GM21515 (cell line): ENCODE results near the gene RELN.

Source experiments
- ATAC-seq: cut with Tn5 transposase; IDR thresholded peaks from one replicate; pipeline ENCODE4 v1.9.1; 2021; ENCODE audit not compliant: unreplicated experiment

RELN gene

DNA sequence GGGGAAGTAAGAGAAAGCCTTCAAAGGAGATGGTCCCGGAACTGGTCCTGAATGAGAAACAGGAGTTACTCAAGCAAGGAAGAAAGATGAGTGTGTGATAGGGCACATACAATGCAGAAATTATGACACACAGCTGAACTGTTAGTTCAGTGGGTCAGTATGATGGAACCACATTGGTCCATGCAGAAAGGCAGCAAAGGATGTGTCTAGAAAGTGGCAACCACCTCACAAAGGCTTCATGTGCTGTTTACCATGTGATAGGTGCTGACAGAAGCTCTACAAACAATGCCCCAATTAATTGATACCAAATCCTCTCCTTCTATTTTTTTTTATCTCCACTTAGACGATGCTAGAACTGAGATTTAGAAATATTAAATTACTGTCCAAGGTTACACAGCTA, 258.3 kb downstream of the RELN start:
- ATAC-seq = no peak

DNA sequence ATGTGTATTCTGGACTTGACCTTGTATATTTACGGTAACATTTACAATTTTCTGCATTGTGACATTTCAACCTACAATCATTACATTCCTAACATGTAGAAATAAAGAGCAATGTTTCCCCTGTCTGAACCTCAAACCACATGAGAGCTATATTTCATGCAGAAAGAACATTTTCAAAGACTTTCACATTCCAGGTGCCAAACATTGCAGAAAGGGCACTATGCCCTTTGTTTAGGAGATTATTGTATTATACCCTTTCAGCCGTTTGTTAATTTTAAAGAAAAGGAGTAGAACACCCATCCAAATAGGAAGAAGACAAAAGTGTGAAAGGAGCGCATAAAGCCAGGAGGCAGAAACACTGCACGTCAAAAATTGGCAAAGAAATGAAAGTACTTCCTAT, 260.4 kb downstream of the RELN start:
- no peak for ATAC-seq

- ATAC-seq = no peak
These were observed 261.4 kb downstream of the RELN start for GRCh38 chr7:103727982-103728610.

DNA sequence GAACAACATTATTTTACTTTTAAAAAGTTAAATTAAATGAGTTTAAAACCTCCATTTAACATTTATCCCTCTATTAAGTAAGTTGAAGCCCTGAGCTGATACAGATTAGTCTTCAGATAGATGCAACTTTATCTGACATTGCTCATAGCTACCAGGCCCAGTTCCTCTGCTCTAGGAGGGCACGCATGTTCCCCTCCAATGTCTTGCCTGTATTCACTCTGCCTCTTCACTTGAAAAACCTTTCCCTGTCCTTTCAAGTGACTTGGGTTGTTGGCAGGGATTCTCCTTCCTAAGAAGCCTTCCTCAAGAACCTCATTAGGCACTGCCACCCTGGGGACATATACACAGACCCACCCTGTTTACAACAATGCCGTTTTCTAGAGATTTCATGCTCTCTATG, 270.4 kb downstream of the RELN start:
- ATAC-seq = no peak

DNA sequence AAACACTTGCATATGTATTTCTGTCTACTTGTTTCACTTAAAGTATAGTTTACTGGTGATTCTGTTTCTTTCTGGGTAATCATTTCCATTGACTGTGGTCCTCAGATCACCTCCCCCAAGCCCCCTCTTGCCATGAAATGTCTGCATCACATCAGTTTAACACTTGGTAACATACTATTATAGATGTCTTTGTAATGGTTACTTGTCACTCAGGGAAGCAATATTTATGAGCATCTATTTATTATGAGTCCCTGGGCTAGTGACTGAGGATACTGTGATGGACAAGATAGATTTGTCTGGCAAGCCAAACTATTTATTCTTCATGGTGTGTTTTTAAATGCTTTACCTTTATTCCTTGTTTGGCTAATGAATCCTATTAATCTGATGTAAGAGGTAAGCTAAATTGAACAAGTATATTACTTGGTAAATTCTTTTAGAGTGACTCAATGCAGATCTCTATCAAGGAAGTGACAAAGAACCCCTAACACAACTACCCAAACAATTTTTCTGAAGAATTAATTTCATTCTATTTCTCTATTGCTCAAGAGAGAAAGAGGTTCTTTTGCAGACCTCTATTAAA, 270.9 kb downstream of the RELN start:
- no peak for ATAC-seq

GRCh38 chr7:103717574-103717973, 271.9 kb downstream of the RELN start:
- no peak for ATAC-seq

GRCh38 chr7:103715376-103716120, 273.9 kb downstream of the RELN start:
- no peak for ATAC-seq

DNA sequence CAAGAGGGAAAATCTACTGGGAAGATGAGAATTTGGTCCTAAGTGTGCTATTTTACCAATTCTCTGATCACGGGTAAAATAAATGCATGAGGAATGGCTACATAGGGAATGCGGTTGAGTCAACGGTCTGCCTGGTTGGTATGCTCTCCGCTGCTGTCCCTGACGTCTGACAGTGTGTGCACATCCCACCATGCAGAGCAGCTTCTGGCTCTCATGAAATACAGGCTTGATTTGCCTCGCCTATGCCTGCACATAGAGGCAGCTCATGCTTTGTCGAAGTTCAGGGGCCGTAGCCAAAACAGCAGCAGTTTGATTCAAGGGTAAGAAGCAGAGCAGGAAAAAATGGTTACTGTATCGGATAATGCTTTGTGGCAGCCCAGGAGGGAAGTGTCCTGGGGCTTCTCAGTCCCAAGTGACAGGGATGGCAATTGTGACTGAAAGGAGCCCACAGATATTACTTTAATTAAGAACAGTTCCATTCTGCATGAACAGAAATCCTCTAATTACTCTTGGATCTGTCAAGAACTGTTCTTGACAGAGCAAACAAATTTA, 275.0 kb downstream of the RELN start:
- ATAC-seq = no peak

DNA sequence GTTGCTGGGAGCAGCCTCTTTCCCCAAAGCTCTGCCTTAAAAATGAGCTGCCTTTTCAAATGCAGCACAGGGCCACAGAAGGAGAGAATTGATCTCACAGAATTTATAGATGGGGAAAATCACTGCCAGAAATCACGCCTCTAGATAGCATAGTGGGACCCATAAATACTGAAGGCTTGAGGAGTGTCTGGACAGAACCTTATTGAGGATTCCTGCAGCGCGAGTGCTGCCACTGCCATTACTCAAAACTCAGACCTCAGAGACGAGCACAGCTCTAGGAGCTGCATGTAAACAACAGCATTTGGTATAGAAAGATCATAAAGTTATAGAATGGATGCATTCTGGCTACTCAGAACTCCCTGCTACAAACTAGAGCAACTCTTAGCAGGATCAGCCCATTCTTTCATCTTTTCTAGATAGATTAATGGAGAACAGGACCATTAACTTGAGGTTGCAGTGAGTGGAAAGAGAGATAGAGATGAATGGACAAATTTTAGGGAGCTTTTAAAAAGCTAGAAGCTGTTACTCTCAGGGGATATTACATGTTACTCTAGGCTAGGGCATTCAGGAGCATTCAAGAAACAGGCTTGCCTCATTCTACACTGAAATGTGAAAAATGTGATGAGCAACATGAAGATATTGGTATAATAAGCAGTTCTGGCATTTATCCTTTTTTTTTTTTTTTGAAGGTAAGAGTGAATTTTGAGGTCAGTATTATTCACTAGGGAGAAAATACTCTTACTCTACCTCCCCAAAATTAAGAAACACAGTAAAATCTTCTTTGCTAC, 276.3 kb downstream of the RELN start:
- ATAC-seq = no peak

GRCh38 chr7:103711413-103711812, 278.0 kb downstream of the RELN start:
- no peak for ATAC-seq

DNA sequence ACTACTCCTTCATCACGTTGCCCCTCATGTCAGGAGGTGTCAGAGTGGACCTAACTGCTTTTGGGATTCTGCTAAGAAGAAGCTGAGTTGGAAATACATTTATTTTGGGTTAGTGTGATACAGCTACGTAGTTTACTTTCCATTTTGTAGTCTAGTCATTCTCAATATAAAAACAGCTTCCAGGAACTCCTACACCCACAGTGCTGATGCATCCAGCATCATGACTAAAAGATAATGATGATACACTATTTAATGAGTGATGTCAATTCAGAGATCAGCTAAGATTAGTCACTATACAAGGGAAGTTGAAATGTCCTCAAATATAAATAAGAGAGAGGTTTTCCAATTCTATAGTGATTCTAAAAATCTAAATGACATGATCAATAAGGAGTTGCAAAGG, 279.2 kb downstream of the RELN start:
- no peak for ATAC-seq

GRCh38 chr7:103706805-103707204, 282.7 kb downstream of the RELN start:
- ATAC-seq = no peak

DNA sequence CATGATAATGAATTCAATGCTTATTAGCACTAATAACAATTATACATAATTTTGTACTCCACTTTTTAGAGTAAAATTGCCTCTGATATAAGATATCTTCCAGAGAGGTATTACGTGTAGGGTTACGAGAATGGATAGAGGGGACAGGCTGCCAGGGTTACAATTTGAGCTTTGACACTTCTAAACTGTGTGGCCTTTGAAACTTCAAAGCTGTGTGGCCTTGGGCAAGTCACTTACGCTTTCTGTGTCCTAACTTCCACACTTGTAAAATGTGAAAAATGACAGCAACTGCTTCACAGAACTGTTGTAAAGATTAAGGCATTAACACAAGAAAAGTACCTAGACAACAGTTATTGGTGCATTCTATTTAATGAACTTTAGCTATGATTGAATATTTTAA, 283.9 kb downstream of the RELN start:
- ATAC-seq = no peak

DNA sequence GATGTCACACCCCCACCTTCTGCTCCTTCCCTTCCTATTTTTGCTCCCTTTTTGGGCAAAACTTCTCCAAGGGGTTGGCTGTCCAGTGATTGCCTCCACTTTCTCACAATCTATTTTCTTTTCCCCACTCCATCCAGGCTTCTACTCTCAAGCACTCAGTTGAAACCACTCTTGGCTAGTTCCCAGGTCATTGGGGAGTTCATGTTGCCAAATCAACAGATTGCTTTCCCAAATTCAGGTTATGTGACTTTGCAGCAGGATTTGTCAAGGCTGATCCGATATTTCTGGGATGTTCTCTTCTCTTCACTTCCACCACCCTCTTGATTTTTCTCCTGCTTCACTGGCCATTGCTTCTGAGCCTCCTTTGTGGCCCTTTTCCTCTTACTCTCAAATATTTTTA, 284.8 kb downstream of the RELN start:
- no peak for ATAC-seq

- no peak for ATAC-seq
These were observed 286.5 kb downstream of the RELN start for GRCh38 chr7:103702982-103703381.

GRCh38 chr7:103702454-103702853, 287.0 kb downstream of the RELN start:
- no peak for ATAC-seq

- no peak for ATAC-seq
These were observed 290.4 kb downstream of the RELN start for GRCh38 chr7:103699032-103699431.

DNA sequence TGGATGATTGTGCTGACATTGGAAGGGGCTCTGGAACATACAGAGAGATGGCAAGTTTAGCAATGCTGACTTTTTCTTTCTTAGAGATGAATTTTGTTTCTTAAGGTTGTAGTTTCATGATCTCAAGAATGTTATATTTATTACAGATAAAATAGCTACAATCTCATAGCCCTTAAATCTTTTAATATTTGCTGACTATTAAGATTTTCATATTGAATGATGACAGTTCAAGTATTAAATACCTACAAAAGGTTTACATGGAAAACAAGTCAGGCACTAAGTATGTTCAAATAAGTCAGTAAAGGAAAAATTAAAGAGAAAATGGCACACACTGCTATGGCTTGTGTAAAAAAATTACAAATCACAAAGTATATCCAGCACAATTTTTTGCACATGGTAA, 291.4 kb downstream of the RELN start:
- no peak for ATAC-seq

DNA sequence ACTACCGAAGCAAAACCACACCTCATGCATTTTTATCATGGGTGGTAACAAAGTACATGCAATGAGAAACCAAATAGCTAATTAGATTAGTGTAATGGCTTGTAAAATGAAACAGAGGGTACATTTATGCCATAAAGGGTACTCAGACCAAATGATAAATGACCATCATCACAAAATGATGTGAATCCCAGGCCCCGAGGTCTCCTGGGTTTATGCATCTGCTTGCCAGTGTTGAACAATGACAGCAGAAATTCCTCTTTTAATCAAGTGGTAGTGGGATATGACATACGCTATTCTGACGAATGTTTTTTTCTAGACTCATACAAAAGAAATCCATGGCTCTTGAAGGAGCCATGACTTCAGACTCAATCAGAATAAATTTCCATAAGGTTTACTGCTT, 293.9 kb downstream of the RELN start:
- ATAC-seq = no peak

GRCh38 chr7:103694304-103694703, 295.2 kb downstream of the RELN start:
- ATAC-seq = no peak

DNA sequence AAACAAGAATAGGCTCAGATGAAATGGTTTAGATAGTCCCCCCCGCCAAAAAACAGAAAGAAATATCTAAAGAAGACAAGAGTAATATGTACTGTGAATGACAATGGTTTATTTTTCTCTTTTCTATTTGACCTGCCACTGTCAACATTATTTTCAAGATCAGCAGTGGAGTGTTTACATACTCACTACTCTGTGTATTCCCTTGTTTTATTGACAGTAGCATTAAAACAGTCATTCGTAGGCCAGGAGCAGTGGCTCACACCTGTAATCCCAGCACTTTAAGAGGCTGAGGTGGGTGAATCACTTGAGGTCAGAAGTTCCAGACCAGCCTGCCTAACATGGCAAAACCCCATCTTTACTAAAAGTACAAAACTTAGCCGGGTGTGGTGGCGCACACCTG, 298.2 kb downstream of the RELN start:
- no peak for ATAC-seq
